Neural progenitor cell (in vitro differentiated cells): ENCODE data around the gene MAPKAPK3. TPM values are rescaled to one million over a fixed set of nuclear protein-coding genes. Genes with fewer than 3 reads are reported as not detected.

ENCODE experiments used
- DNase-seq: peaks from one replicate; pipeline ENCODE4 v3.0.0-alpha.2; 2016; ENCODE audit warnings: low spot score
- H2AFZ ChIP-seq: fragments of 200-600 bp; sonication (generic); replicated peaks from 2 replicates; pipeline ENCODE4 v1.6.1; 2016; ENCODE audit warnings: antibody characterized with exemption
- H3F3A ChIP-seq: fragments of 200-600 bp; sonication (generic); 2 replicates; pipeline ENCODE4 v1.6.1; 2016; ENCODE audit warnings: antibody characterized with exemption, low read depth
- H3K27ac ChIP-seq: fragments of 200-600 bp; sonication (generic); 2 replicates; pipeline ENCODE4 v1.5.1; 2016; ENCODE audit warnings: mild to moderate bottlenecking
- H3K27me3 ChIP-seq: fragments of 200-600 bp; sonication (generic); 2 replicates; pipeline ENCODE4 v1.6.1; 2016; ENCODE audit warnings: mild to moderate bottlenecking, moderate library complexity
- H3K36me3 ChIP-seq: fragments of 200-600 bp; sonication (generic); 2 replicates; pipeline ENCODE4 v1.5.1; 2016
- H3K4me1 ChIP-seq: fragments of 200-600 bp; sonication (generic); 2 replicates; pipeline ENCODE4 v1.6.1; 2016; ENCODE audit warnings: mixed run types
- H3K4me2 ChIP-seq: fragments of 200-600 bp; sonication (generic); 2 replicates; pipeline ENCODE4 v1.6.1; 2016
- H3K4me3 ChIP-seq: fragments of 200-600 bp; sonication (generic); 2 replicates; pipeline ENCODE4 v1.5.1; 2016
- H3K79me2 ChIP-seq: fragments of 200-600 bp; sonication (generic); 2 replicates; pipeline ENCODE4 v1.6.1; 2016; ENCODE audit warnings: low read depth
- H3K9ac ChIP-seq: fragments of 200-600 bp; sonication (generic); 2 replicates; pipeline ENCODE4 v1.6.1; 2016
- H3K9me3 ChIP-seq: fragments of 200-600 bp; sonication (generic); 2 replicates; pipeline ENCODE4 v1.5.1; 2016; ENCODE audit warnings: low read depth
- H4K20me1 ChIP-seq: fragments of 200-600 bp; sonication (generic); 2 replicates; pipeline ENCODE4 v1.6.1; 2016; ENCODE audit warnings: low read depth
- H3K27ac Mint-ChIP-seq: 3 replicates; pipeline ENCODE4 v1.8.0; 2021; ENCODE audit warnings: mixed read lengths
- H3K27me3 Mint-ChIP-seq: 2 replicates; pipeline ENCODE4 v1.8.0; 2022; ENCODE audit warnings: low read depth, mild to moderate bottlenecking, inconsistent platforms, moderate library complexity, mixed read lengths; ENCODE audit not compliant: insufficient read depth
- H3K36me3 Mint-ChIP-seq: 3 replicates; pipeline ENCODE4 v1.8.0; 2021; ENCODE audit warnings: mixed read lengths
- H3K4me1 Mint-ChIP-seq: 3 replicates; pipeline ENCODE4 v1.8.0; 2021; ENCODE audit warnings: mixed read lengths
- H3K4me3 Mint-ChIP-seq: 3 replicates; pipeline ENCODE4 v1.8.0; 2021; ENCODE audit warnings: mild to moderate bottlenecking, moderate library complexity, mixed read lengths
- H3K9me3 Mint-ChIP-seq: 3 replicates; pipeline ENCODE4 v1.8.0; 2020; ENCODE audit warnings: mixed read lengths
- EZH2 ChIP-seq: fragments of 200-600 bp; sonication (generic); IDR thresholded peaks from 2 replicates; pipeline ENCODE4 v1.6.1; 2017; ENCODE audit warnings: antibody characterized with exemption, mild to moderate bottlenecking, moderate library complexity
- EZH2phosphoT487 ChIP-seq: fragments of 200-600 bp; sonication (generic); IDR thresholded peaks from 2 replicates; pipeline ENCODE4 v1.6.1; 2017; ENCODE audit warnings: antibody characterized with exemption
- total RNA-seq: library from RNA; depleted of rRNA; stranded (reverse); fragments of >200 nt; gene quantifications from 2 replicates; pipeline ENCODE4 v1.2.3, GENCODE V29; 2015; ENCODE audit warnings: low replicate concordance
- TF ChIP-seq, protein P1 (sequence below): fragments of 200-600 bp; sonication (generic); IDR thresholded peaks from 2 replicates; pipeline ENCODE4 v1.5.1; 2017; ENCODE audit warnings: antibody characterized with exemption, mild to moderate bottlenecking

Gene MAPKAPK3
- total RNA-seq, 1 donor from 2014 or later, result 47.7 TPM

DNA sequence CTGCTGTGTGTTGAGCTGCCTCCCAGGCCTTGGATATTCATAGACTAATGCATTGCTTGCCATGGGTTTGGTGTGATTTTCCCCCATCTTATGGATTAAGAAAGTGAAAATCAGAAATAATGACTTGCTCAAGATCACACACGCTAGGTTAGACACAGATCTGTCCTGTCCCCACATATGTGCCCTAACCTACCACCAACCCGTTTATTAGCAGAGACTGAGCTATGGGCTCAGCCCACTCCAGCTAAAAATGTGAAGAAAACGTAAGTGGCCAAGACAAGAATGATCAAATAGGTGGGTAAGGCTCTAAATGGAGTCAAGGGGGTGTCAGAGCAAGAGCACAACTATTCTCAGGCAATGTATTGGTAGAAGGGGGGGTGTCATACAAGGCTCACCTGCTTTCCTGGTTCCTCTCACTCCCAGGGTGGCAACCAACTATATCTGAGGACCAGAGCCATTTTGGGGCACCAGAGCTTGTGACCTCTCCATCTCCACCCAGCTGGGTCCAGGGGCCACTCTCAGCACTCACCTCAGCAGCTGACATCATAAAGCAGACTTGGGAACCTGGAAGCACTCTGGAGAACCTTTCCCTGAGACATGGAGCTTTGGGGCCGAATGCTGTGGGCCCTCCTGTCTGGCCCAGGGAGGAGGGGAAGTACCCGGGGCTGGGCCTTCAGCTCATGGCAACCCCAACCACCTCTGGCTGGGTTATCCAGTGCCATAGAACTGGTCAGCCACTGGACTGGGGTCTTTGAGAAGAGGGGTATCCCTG is 46.3 kb upstream of the MAPKAPK3 start:
- no peak overlapping the region for H3K27ac Mint-ChIP-seq

DNA sequence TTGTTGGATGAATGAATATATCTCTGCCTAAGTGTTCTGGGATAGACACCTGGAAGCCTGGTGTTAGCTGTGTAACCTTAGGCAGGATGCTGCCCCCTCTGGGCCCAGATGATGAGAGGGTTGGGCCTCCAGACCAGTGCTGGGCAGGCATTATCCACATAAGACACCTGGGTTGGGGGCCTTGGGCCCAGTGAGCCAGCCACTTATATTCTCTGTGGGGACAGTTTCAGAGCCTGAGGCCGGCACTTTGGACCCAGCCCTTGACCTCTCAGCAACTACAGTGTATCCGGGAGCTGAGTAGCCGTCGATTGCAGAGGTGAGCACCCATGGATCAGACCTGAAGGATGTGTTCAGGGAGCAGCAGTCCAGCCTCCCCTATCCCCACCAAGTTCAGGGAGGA is 45.5 kb upstream of the MAPKAPK3 start:
- no peak for TF ChIP-seq EZH2
- TF ChIP-seq EZH2phosphoT487, result no peak
- TF ChIP-seq, protein P1, sequence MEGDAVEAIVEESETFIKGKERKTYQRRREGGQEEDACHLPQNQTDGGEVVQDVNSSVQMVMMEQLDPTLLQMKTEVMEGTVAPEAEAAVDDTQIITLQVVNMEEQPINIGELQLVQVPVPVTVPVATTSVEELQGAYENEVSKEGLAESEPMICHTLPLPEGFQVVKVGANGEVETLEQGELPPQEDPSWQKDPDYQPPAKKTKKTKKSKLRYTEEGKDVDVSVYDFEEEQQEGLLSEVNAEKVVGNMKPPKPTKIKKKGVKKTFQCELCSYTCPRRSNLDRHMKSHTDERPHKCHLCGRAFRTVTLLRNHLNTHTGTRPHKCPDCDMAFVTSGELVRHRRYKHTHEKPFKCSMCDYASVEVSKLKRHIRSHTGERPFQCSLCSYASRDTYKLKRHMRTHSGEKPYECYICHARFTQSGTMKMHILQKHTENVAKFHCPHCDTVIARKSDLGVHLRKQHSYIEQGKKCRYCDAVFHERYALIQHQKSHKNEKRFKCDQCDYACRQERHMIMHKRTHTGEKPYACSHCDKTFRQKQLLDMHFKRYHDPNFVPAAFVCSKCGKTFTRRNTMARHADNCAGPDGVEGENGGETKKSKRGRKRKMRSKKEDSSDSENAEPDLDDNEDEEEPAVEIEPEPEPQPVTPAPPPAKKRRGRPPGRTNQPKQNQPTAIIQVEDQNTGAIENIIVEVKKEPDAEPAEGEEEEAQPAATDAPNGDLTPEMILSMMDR, result no peak
- Mint-ChIP-seq H3K4me1 (peaks cover 22% of the 10 kb centered on the region), H3K27ac (no peak overlapping the region), H3K4me3 (no peak overlapping the region), H3K36me3 (no peaks in the 10 kb centered on the region), H3K9me3 (no peaks in the 10 kb centered on the region), H3K27me3 (peaks cover 9% of the 10 kb centered on the region)
- Histone ChIP-seq H3K27ac (no peak overlapping the region), H3K36me3 (no peaks in the 10 kb centered on the region), H2AFZ (no peak overlapping the region), H3K9ac (no peak overlapping the region), H3K27me3 (peaks cover 9% of the 10 kb centered on the region), H3K4me3 (no peak overlapping the region), H4K20me1 (no peaks in the 10 kb centered on the region), H3K4me1 (peaks cover 13% of the 10 kb centered on the region), H3F3A (peaks cover 31% of the 10 kb centered on the region), H3K9me3 (no peaks in the 10 kb centered on the region), H3K4me2 (no peak overlapping the region), H3K79me2 (peaks cover 10% of the 10 kb centered on the region)
- DNase-seq, result no peak

More for the DNA sequence above, 46.3 kb upstream of the MAPKAPK3 start:
- Mint-ChIP-seq H3K27me3 (peaks cover 11% of the 10 kb centered on the region), H3K4me1 (peaks cover 25% of the 10 kb centered on the region), H3K4me3 (peak overlapping the region; percentile 98), H3K9me3 (no peaks in the 10 kb centered on the region), H3K36me3 (no peaks in the 10 kb centered on the region)
- H3K9me3 ChIP-seq, result no peaks in the 10 kb centered on the region
- TF ChIP-seq EZH2 (no peak), EZH2phosphoT487 (no peak)
- TF ChIP-seq, protein P1, result no peak
- H2AFZ ChIP-seq, result no peak overlapping the region
- peaks cover 13% of the 10 kb centered on the region for H3K4me1 ChIP-seq
- H3K4me2 ChIP-seq, result peak overlapping the region; percentile 83
- peaks cover 10% of the 10 kb centered on the region for H3K79me2 ChIP-seq
- H3K36me3 ChIP-seq, result no peaks in the 10 kb centered on the region
- H3K27ac ChIP-seq, result no peak overlapping the region
- H3F3A ChIP-seq, result peaks cover 32% of the 10 kb centered on the region
- H3K9ac ChIP-seq, result no peak overlapping the region
- no peak for DNase-seq
- H4K20me1 ChIP-seq, result no peaks in the 10 kb centered on the region
- H3K27me3 ChIP-seq, result peaks cover 14% of the 10 kb centered on the region
- H3K4me3 ChIP-seq, result peak overlapping the region; percentile 95

DNA sequence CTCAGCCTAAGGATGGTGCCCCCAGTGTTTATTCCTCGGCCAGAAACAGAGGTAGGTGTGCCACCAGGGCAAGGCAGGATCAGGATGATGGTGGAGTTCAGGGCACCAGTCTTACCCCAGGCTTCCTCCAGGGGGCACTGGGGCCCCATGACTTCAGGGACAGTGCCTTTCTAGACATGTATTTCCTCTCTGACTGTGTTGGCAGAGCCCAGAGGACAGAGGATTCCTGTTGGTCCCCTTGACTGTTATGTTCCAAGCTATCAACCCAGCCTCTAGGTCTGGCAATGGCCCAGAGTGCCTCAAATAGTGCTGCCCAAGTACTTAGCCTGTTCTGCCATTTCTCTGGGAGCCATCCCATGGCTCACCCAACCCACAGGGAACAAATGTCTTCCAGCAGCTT is 44.8 kb upstream of the MAPKAPK3 start:
- TF ChIP-seq, protein P1, result peak; percentile 74
- TF ChIP-seq EZH2phosphoT487, result no peak

More for the DNA sequence above, 44.8 kb upstream of the MAPKAPK3 start:
- Mint-ChIP-seq H3K9me3 (no peaks in the 10 kb centered on the region), H3K27me3 (peaks cover 9% of the 10 kb centered on the region), H3K27ac (no peak overlapping the region), H3K4me3 (peak overlapping the region; percentile 38), H3K36me3 (no peaks in the 10 kb centered on the region), H3K4me1 (peaks cover 19% of the 10 kb centered on the region)
- Histone ChIP-seq H3K9ac (no peak overlapping the region), H3K4me1 (peaks cover 6% of the 10 kb centered on the region), H3F3A (peaks cover 24% of the 10 kb centered on the region), H3K4me2 (no peak overlapping the region), H2AFZ (no peak overlapping the region), H4K20me1 (no peaks in the 10 kb centered on the region), H3K27me3 (peaks cover 2% of the 10 kb centered on the region), H3K4me3 (no peak overlapping the region), H3K27ac (no peak overlapping the region), H3K36me3 (no peaks in the 10 kb centered on the region), H3K79me2 (peaks cover 10% of the 10 kb centered on the region), H3K9me3 (no peaks in the 10 kb centered on the region)
- peak; percentile 71 for DNase-seq
